Erythroblast (primary cell): ENCODE measurements around the gene ROBO2.

Source experiments
- GATA1 ChIP-seq: IDR thresholded peaks from 2 replicates; pipeline ENCODE4 v1.6.1; 2011; ENCODE audit warnings: low read depth, mild to moderate bottlenecking, control low read depth, low read length, moderate library complexity
- POLR2A ChIP-seq: IDR thresholded peaks from 2 replicates; pipeline ENCODE4 v1.6.1; 2011; ENCODE audit warnings: mild to moderate bottlenecking, low read length

GRCh38 chr3:77053795-77054194, 13.9 kb downstream of the ROBO2 start:
- no peak for TF ChIP-seq POLR2A
- no peak for TF ChIP-seq GATA1
